Thoracic aorta (tissue), 2 donors: ENCODE measurements around the gene SPAG16. TPM values are rescaled to one million over a fixed set of nuclear protein-coding genes. Genes with fewer than 3 reads are reported as not detected.

Experiments
- ATAC-seq: fragments of 150-250 bp; one replicate; pipeline ENCODE4 v1.8.0; 2017; ENCODE audit warnings: low read depth; ENCODE audit not compliant: insufficient number of reproducible peaks, low FRiP score
- DNase-seq: peaks from one replicate; pipeline ENCODE4 v3.0.0-alpha.2; 2020; ENCODE audit warnings: low spot score
- H3K27ac ChIP-seq, 2 donors: fragments of 200-600 bp; sonication (generic); 1 replicate in 1 of 2; 2 replicates in 1 of 2; pipeline ENCODE4 v1.5.1; 2016; ENCODE audit warnings: mild to moderate bottlenecking in 2 of 2, moderate library complexity in 2 of 2
- H3K27me3 ChIP-seq: fragments of 200-600 bp; sonication (generic); replicated peaks from 2 replicates; pipeline ENCODE4 v1.6.0; 2016; ENCODE audit warnings: mild to moderate bottlenecking; ENCODE audit not compliant: insufficient read depth
- H3K36me3 ChIP-seq: fragments of 200-600 bp; sonication (generic); one replicate; pipeline ENCODE4 v1.5.1; 2016
- H3K4me1 ChIP-seq, 2 donors: fragments of 200-600 bp; sonication (generic); 1 replicate in 1 of 2; 2 replicates in 1 of 2; pipeline versions ENCODE4 v1.5.1 to v1.6.0; 2016; ENCODE audit warnings: low read depth in 2 of 2, mild to moderate bottlenecking in 1 of 2; ENCODE audit not compliant: control insufficient read depth in 1 of 2
- H3K4me3 ChIP-seq: fragments of 200-600 bp; sonication (generic); 2 replicates; pipeline ENCODE4 v1.5.1; 2016; ENCODE audit warnings: mild to moderate bottlenecking
- H3K9me3 ChIP-seq: fragments of 200-600 bp; sonication (generic); 2 replicates; pipeline ENCODE4 v1.5.1; 2016
- total RNA-seq, 2 donors: library from RNA; depleted of rRNA; stranded (reverse); fragments of >200 nt; gene quantifications; one replicate each; pipeline versions ENCODE4 v1.1.0 to v1.2.3, GENCODE V29; 2016
- TF ChIP-seq, protein P1 (sequence below): fragments of 200-600 bp; sonication (generic); IDR thresholded peaks from one replicate; pipeline ENCODE4 v1.5.1; 2019; ENCODE audit warnings: antibody characterized with exemption

Gene SPAG16
- total RNA-seq, 2 donors from 2014 or later = 7.4 to 26.3 TPM

DNA sequence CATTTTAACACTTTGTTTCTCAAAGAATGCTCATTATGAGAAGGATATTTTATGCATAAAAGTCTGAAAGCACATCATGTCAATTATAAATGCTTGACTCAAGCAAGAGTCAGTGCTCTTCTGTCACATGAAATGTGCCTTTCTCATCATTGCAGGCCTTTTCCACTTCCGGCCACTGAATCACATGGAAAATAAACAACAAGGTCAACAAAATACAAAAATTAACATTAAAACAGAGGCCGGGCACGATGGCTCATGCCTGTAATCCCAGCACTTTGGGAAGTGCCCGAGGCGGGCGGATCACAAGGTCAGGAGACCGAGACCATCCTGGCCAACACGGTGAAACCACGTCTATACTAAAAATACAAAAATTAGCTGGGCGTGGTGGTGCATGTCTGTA lies 480.6 kb downstream of the SPAG16 start:
- no peak for ATAC-seq

DNA sequence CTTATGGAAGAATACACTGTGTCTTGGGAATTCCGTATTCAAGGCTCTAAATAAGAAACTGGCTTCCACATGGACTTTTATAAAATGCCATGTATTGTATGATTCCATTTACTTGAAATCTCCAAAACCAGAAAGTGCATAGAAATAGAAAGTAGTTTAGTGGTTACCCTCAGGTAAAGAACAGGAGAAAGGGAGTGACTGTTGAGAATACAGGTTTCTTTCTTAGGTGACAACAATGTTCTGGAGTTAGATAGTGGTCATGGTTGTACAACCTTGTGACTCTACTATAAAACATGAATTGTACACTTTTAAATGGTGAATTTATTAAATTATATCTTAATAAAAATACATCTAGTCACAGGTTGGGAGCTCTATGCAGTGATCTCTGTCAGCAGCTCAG lies 481.8 kb downstream of the SPAG16 start:
- Histone ChIP-seq H3K4me3 (no peak overlapping the region), H3K27ac (no peak overlapping the region), H3K36me3 (no peaks in the 10 kb centered on the region), H3K9me3 (no peaks in the 10 kb centered on the region), H3K4me1 (no peaks in the 10 kb centered on the region), H3K27me3 (no peaks in the 10 kb centered on the region)
- no peak for ATAC-seq
- TF ChIP-seq, protein P1, sequence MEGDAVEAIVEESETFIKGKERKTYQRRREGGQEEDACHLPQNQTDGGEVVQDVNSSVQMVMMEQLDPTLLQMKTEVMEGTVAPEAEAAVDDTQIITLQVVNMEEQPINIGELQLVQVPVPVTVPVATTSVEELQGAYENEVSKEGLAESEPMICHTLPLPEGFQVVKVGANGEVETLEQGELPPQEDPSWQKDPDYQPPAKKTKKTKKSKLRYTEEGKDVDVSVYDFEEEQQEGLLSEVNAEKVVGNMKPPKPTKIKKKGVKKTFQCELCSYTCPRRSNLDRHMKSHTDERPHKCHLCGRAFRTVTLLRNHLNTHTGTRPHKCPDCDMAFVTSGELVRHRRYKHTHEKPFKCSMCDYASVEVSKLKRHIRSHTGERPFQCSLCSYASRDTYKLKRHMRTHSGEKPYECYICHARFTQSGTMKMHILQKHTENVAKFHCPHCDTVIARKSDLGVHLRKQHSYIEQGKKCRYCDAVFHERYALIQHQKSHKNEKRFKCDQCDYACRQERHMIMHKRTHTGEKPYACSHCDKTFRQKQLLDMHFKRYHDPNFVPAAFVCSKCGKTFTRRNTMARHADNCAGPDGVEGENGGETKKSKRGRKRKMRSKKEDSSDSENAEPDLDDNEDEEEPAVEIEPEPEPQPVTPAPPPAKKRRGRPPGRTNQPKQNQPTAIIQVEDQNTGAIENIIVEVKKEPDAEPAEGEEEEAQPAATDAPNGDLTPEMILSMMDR = no peak
- DNase-seq = no peak

More for the DNA sequence above, 480.6 kb downstream of the SPAG16 start:
- no peak for DNase-seq
- no peaks in the 10 kb centered on the region for H3K4me1 ChIP-seq
- H3K27ac ChIP-seq = no peak overlapping the region
- no peaks in the 10 kb centered on the region for H3K27me3 ChIP-seq
- no peaks in the 10 kb centered on the region for H3K9me3 ChIP-seq
- TF ChIP-seq, protein P1 = no peak
- H3K36me3 ChIP-seq = no peaks in the 10 kb centered on the region
- H3K4me3 ChIP-seq = no peak overlapping the region

DNA sequence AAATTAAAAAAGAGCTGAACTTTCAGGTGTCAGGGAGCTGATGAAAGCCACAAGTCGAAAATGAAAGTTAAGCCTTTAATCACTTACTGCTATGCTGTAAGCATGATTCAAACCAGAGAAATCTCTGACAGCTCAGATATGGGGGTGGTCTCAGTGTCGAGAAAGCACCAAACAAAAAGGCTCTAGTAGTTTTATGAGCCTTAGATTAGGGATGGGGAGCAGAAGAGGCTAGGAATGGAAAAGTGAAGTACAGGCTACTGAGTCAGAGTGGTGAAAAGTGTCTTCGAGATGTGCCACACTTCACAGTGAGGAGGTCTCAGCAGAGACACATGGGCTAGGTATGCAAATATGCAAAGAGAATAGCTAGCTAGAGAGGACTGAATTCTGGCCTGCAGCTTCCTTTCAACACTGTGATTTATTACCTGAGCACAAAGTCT lies 482.2 kb downstream of the SPAG16 start:
- TF ChIP-seq, protein P1 = no peak
- ATAC-seq = no peak
- H3K4me3 ChIP-seq = no peak overlapping the region

DNA sequence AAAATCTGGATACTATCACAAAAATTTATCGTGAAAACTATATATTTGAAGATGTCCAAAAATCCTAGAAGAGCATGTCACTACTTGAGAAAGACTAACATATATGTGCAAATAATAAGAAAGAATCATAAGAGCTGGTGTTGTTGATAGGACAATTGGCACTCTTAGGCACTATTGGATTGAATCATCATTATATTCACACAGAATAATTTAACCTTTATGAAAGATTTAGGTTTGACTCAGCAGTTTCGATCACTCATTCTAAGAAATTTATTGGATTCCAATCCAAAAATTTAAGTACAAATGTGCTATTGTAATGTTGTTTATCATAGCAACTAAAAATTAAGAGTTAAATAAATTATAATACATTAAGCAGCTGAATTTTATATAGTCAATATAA lies 503.6 kb downstream of the SPAG16 start:
- no peak for ATAC-seq
- no peaks in the 10 kb centered on the region for H3K9me3 ChIP-seq
- H3K27ac ChIP-seq = no peak overlapping the region
- H3K4me1 ChIP-seq = no peaks in the 10 kb centered on the region
- H3K36me3 ChIP-seq = no peaks in the 10 kb centered on the region
- no peaks in the 10 kb centered on the region for H3K27me3 ChIP-seq
- no peak overlapping the region for H3K4me3 ChIP-seq
- DNase-seq = no peak
- TF ChIP-seq, protein P1 = no peak

More for the DNA sequence above, 482.2 kb downstream of the SPAG16 start:
- Histone ChIP-seq H3K4me1 (no peaks in the 10 kb centered on the region), H3K9me3 (no peaks in the 10 kb centered on the region), H3K27me3 (no peaks in the 10 kb centered on the region), H3K27ac (no peak overlapping the region), H3K36me3 (no peaks in the 10 kb centered on the region)
- DNase-seq = no peak

DNA sequence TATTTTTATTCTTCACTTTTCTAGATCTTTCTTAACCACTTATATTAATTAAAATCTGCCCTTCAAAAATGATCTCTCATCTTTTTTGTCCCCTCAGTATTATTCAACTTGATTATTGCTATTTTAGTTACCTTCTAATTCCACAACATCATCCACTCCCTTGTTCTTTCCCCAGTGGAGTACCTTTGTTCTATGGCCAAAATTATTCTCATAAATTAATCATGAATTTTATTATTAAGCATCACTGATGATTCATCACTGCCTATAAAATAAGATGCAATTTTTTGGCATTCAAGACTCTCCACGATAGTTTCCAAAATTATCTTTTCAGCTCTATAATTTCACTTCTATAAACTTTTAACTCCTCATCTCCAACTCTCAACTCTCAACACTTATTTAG lies 505.7 kb downstream of the SPAG16 start:
- Histone ChIP-seq H3K4me3 (no peak overlapping the region), H3K4me1 (no peaks in the 10 kb centered on the region), H3K9me3 (no peaks in the 10 kb centered on the region), H3K27me3 (no peaks in the 10 kb centered on the region), H3K36me3 (no peaks in the 10 kb centered on the region), H3K27ac (no peak overlapping the region)
- ATAC-seq (no peak), DNase-seq (no peak)
- TF ChIP-seq, protein P1 = no peak
